Measurements from ENCODE around the gene TMEM255A. TPM values are rescaled to one million over a fixed set of nuclear protein-coding genes. Genes with fewer than 3 reads are reported as not detected.
"Not testable (repeated sequence)": the region's sequence is repeated elsewhere in the genome, so short reads cannot be mapped to it uniquely, and the experiment has no call there.

TMEM255A gene
- 0.03 and 0.06 TPM in 2 replicates for total RNA-seq (2014; rRNA removed; shearing (Covaris generic))

GRCh38 chrX:120310861-120311726 is at the start of gene TMEM255A:
Gene TMEM255A, minus strand, starts transcription at chrX:120311461. Its CDS starts 152 bp downstream, at chrX:120311309.
- peak; percentile 23 for DNase-seq (ENCODE audit: low read depth)

GRCh38 chrX:120358737-120359456 is 47.6 kb upstream of the TMEM255A start:
- DNase-seq (ENCODE audit: low read depth): peak; percentile 75

DNA sequence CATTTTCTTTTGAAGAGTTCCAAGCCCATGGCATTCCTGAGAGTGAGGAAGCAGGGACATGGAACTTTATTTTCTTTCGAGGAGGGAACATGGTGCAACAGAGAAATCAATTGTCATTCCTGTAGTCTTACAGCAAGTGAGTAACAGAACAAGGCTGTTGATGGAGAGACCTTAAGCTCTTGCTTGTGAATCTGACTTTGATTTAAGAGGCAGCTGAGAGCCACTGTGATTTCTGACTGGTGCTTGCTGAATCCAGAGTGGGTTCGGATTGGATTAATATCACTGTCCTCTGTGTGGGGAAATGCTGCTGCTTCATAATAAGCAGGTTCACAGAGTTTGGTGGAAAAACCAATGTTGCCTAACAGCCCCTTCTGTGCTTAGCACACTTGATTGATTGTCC is 45.9 kb upstream of the TMEM255A start:
- no peak for DNase-seq (ENCODE audit: low read depth)

- DNase-seq (ENCODE audit: low read depth): no peak
Observed at GRCh38 chrX:120356084-120356483, 44.8 kb upstream of the TMEM255A start.

GRCh38 chrX:120350450-120351138 is 39.3 kb upstream of the TMEM255A start:
- no peak for DNase-seq (ENCODE audit: low read depth)

- not testable (repeated sequence) for DNase-seq (ENCODE audit: low read depth)
Observed at GRCh38 chrX:120344566-120344965, 33.3 kb upstream of the TMEM255A start.

GRCh38 chrX:120336899-120337298 is 25.6 kb upstream of the TMEM255A start:
- DNase-seq (ENCODE audit: low read depth): no peak

- DNase-seq (ENCODE audit: low read depth): no peak
Observed at GRCh38 chrX:120335289-120335688, 24.0 kb upstream of the TMEM255A start.

DNA sequence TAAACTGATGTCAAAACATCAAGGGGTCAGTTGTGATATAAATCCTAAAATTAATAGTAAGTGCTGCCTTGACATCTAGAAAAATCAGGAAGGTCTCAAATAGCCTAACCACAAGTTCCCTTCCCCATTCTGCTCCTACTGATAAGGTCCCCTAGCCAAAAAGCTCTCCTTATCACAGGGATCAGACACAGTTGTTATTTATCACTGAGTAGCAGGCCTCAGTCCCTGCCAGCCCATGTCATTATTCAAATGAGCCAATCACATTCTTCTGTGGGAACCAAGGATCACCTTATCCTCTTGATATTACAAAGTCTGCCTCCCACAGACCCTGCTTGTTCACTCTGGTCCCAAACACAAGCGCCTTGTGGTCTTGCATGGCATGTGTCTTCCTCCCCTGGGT is 23.3 kb upstream of the TMEM255A start:
- no peak for DNase-seq (ENCODE audit: low read depth)

- DNase-seq (ENCODE audit: low read depth): no peak
Observed at GRCh38 chrX:120334151-120334550, 22.9 kb upstream of the TMEM255A start.

DNA sequence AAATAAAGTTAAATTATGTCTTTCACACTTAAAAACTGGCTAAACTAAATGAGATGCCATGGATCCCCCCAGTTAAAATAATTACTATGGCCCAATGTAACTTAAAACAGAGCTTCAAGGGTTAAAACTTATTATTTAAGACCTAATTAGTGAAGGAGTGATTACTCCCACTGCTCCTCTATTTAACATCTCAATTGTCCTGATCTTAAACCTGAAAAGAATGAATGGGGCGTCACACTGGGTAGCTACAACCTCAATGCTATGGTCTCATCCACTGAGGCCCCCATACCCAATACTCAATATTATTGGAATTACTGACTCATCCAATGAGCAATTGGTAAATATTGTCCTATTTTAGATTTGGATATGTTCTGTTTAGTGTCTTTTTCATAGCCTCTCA is 21.1 kb upstream of the TMEM255A start:
- DNase-seq (ENCODE audit: low read depth): no peak

- no peak for DNase-seq (ENCODE audit: low read depth)
Observed at GRCh38 chrX:120331116-120331515, 19.9 kb upstream of the TMEM255A start.

- no peak for DNase-seq (ENCODE audit: low read depth)
Observed at GRCh38 chrX:120321520-120322281, 10.4 kb upstream of the TMEM255A start.

- no peak for DNase-seq (ENCODE audit: low read depth)
Observed at GRCh38 chrX:120318411-120318810, 7.2 kb upstream of the TMEM255A start.

DNA sequence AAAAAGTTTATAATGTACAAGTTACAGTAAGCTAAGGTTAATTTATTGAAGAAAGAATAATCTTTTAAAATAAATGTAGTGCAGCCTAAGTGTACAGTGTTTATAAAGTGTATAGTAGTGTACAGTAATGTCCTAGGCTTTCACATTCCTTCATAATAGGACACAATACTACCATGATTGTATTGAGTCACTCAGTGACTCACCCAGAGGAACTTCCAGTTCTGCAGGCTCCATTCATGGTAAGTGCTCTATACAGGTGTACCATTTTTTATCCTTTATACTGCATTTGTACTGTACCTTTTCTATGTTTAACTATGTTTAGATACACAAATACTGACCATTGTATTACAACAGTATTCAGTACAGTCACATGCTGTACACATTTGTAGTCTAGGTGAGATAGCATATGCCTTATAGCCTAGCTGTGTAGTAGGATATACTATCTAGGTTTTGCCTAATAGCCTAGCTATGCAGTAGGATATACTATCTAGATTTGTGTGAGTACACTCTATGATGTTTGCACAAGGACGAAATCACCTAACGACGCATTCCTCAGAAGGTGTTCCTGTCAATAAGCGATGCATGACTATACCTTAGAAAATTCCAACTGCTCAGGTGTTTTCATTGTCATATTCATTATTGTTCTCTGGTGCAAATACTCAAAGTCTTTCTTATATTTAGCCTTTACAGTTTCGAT is 5.5 kb upstream of the TMEM255A start:
- peak; percentile 39 for DNase-seq (ENCODE audit: low read depth)

DNA sequence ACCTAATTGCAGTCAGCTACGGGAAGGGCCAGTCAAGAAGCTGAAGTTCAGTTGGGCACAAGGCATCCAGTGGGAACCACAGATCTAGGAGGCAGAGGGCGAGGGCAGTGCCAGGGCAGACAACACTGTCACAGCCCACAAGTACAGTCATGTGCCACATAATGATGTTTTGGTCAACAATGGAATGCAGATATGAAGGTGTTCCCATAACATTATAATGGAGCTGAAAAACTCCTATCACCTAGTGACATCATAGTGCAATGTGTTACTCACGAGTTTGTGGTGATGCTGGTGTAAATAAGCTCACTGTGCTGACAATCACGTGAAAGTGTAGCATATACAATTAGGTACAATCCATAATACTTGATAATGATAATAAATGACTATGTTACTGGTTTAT is 4.5 kb upstream of the TMEM255A start:
- DNase-seq (ENCODE audit: low read depth): peak; percentile 29

GRCh38 chrX:120311727-120312063 is 434 bp upstream of the TMEM255A start:
- DNase-seq (ENCODE audit: low read depth): peak; percentile 3

DNA sequence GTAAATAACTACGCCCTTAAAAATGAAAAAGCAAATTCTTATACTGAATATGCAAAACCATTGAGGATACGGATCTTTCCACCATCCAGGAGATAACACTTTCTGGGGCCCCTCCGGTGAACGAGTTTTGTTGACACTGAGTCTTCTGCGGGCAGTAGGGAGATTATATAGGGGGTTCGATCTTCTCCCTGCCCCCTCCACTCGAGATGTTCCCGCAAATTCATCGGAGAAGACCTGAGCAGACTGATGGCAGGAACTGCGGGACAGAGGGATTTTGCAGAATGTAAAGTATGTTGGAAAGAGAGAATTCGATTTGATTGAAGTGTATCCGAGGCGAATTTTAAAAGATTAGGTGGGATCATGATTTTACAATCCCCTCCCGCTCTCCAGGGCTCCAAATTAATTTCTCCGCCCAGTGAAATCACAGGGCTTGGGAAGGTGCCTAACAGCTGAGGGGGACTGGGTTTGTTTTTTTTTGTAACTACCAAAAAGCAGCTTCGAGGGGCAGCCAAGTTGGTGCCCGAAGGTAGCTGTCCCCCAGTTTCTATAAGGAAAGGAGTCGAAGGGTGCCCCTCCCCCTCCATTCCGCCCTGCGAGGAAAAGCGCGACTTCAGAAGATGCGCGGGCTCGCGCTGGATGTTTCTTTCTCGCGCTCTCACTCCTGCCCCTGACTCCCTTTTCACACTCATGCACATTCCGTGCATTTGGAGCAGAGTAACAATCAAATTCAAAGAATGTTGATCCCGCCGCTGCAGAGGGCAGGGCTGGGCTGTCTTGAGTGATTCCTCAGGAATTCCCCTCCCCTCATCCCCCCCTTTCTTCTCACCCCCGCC is 1.2 kb downstream of the TMEM255A start:
- peak; percentile 17 for DNase-seq (ENCODE audit: low read depth)

- DNase-seq (ENCODE audit: low read depth): peak; percentile 69
Observed at GRCh38 chrX:120308959-120309872, 2.0 kb downstream of the TMEM255A start.

All from Daoy (cell line).